NCI-H2196 (cell line): ENCODE results near the gene STX1B.

Experiments
- DNase-seq: peaks from one replicate; lab custom pipeline; 2025; ENCODE audit not compliant: unreplicated experiment; lab: John Stamatoyannopoulos, UW

STX1B gene

DNA sequence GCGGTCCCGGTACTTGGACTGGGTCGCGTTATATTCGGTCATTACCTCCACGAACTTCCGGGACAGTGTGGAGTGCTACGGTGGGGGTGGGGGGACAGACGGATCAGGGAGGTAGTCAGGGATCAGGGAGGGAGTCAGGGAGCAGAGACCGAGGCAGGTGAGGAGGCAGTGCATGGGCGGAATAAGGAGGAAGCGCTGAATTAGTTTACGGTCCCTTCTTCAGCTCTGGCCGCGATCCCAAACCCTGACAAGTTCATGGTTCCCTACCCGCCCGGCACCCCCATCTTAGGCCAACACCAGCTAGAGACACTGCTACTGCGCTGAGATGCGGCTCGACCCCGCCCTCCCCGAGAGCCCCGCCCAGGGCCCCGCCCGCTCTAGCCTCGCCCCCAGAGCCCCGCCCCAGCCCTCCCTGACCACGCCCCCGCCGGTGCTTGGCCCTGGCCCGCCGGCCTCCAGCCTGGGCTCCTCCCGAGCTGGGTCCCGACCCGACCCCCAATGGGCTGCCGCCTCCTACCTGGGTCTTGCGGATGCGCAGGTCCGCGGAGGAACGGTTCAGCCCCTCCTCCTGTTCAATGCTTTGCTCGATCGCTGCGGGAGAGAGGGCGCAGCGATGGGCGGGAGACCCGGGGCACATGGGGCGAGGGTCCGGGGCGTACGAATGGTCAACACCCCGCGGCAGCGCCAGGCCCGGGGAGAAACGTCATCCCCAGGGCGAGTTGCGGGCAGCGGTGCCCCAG lies 13.3 kb downstream of the STX1B start:
- peak; percentile 72 for DNase-seq

DNA sequence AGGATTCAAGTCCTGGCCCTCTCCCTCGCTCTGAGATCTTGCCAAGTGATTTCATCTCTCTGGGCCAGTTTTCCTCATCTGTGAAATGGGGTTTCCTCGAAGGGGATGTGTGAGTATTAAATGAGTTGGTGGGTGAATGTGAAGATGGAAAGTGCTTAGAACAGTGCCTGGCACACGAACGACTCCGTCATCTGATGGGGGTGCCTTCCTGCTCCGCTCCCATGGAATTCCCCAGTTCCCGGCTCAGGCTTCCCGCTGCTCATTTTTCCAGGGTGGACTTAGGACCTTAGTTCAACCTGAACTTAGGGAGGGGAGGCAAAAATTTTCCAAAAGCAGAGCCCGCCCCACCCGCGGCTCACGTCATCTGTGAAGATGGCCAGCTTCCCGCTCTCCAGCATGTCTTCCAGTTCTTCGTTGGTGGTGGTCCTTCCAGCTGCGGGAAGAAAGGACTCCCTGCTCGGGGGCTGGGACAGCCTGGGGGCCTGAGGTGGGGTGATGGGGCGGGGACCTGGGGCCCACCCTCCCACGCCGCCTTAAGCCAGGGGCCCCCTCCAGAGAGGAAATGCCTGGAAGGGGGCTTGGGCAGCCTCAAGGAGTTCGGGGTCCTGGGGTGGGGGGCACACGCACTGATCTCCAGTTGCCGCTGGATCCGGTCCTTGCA lies 14.0 kb downstream of the STX1B start:
- no peak for DNase-seq

DNA sequence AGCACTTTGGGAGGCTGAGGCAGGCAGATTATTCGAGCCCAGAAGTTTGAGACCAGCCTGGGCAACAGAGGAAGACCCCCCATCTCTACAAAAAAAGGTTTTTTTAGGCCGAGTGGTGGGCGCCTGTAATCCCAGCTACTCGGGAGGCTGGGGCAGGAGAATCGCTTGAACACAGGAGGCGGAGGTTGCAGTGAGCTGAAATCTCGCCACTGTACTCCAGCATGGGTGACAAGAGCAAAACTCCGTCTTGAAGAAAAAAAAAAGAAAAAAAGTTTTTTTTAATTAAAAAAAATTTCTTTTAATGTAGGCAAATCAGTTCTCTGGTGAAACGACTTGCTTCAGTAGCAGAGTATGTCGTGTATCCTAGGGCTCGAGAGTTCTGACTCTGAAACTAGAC lies 14.5 kb downstream of the STX1B start:
- DNase-seq: no peak

DNA sequence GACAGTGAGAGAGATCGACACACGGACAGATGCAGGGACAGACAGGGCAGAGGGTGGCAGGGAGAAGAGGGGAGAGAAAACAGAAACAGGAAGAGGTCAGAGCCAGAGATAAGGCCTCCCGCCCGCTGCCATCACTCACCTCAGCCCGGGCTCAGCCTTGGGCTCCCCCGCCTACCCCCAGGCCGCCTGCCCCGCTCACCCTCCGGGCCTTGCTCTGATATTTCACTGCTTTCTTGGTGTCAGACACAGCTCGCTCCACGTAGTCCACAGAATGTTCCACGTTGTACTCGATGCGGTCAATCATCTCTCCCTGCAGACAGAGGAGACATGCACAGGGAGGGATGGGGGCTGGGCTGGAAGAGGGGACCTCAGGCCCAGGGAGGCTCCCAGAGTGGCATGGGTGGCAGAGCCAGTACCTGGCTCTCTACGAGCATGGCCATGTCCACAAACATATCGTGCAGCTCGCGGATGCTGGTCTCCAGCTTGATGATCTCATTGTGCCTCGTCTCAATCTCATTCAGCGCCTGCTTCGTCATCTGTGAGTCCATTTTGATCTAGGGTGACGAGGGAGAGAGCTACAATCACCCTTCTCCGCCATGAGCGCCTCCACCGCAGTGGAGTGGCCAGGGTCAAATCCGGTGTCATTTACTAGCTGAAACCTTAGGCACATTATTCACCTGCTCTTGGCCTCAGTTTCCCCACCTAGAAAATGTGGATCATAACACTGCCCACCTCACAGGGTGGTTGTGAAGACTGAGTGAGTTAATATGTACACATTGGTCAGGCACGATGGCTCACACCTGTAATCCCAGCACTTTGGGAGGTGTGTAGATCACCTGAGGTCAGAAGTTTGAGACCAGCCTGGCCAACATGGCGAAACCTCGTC lies 17.3 kb downstream of the STX1B start:
- DNase-seq: no peak

DNA sequence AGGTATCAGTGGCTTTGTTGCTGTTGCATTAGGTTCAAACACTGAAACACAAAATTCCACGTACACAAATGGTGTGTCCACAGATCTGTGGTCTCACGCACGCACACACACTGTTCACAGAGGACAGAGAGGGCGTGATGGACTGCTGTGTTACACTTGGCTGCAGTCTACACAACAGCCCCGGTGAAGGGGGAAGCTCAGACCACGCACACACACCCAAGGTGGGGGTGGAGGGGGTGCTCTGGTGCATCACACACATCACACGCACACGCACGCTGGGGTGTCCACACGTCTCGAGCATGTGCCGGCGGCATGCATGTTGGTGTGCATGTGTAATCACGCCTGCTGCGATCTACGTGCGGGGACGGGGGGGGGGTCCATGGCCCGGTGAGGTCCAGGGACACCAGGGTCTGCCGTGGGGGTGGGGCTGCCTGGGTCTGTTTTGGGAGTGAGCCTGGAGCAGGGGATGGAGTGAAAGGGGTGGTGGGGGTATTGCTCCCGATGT lies 18.1 kb downstream of the STX1B start:
- DNase-seq: no peak

DNA sequence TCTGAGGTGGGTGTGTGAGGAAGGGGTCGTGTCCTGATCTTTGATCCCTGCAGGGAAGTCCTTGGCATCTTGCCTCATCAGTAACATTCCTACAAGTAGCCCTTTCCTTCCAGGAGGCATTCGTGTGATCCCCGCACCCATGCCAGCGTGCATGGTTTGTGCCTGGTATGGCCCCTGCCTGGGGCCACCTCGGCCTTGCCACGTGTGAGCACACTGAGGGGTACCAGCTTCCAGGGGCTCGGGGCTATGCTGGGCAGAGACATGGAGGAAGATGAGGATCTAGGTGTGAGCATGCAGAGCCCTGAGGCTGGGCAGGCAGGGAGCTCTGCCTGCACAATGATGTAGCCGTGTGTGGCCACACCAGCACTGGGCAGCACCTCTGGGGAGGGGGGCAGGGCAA lies 19.4 kb downstream of the STX1B start:
- DNase-seq: no peak

DNA sequence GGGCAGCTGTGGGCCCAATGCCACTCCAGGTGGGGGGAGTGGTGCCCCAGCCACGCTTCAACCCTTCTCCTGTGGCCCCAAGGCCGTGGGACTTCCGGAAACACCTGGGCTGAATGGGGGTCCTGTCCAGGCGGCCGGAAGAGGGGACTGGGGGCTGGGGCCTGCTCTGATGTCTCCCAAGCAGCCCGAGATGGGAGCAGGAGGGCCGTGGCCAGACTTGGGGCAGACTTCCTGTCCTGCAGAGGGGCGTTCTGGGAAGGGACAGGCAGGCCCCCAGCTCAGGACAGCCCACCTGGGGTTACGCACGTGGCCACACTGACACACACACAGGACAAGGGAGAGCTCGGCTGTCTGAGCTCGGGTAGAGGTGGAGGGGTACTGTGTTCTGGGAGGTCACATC lies 20.3 kb downstream of the STX1B start:
- no peak for DNase-seq

DNA sequence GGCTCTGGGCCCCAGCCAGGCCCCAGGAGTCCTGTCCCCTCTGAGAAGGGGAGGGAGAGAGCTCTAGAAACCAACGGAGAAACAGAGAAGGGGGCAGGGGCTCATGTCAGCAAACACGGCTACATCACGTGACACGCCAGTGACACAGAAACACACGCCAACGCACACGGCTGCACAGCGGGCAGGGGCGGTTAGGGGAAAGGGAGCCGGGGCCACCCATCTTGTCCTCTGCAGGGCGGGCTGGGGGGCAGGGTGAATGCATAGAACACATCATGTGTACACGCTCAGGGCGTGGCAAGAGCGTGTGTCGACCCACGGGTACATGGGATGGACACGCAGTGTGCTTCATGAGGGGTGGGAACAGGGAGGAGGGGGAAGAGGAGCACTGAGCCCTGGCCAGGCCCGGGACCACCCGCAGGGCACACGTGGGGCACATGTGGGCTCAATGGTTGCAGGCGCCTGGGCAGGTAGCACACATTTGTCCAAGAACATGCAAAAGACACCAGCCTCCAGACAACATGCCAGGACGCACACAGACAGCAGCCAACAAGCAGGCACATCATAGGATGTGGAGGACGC lies 20.9 kb downstream of the STX1B start:
- DNase-seq: no peak

DNA sequence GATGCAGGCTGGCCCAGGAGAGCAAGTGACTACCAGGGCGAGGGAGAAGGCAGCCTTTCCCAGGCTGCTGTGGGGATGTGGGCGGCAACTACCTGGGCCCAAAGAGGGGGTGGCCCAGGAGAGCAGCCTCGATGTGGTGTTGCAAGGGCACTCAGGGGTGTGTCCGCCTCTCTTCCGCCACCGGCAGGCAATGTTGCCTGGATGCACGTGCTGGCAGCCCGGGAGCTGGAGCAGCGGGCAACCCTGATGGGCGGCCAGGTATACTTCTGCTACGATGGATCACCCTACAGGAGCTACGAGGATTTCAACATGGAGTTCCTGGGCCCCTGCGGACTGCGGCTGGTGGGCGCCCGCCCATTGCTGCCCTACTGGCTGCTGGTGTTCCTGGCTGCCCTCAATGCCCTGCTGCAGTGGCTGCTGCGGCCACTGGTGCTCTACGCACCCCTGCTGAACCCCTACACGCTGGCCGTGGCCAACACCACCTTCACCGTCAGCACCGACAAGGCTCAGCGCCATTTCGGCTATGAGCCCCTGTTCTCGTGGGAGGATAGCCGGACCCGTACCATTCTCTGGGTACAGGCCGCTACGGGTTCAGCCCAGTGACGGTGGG lies 22.8 kb downstream of the STX1B start:
- DNase-seq: no peak

DNA sequence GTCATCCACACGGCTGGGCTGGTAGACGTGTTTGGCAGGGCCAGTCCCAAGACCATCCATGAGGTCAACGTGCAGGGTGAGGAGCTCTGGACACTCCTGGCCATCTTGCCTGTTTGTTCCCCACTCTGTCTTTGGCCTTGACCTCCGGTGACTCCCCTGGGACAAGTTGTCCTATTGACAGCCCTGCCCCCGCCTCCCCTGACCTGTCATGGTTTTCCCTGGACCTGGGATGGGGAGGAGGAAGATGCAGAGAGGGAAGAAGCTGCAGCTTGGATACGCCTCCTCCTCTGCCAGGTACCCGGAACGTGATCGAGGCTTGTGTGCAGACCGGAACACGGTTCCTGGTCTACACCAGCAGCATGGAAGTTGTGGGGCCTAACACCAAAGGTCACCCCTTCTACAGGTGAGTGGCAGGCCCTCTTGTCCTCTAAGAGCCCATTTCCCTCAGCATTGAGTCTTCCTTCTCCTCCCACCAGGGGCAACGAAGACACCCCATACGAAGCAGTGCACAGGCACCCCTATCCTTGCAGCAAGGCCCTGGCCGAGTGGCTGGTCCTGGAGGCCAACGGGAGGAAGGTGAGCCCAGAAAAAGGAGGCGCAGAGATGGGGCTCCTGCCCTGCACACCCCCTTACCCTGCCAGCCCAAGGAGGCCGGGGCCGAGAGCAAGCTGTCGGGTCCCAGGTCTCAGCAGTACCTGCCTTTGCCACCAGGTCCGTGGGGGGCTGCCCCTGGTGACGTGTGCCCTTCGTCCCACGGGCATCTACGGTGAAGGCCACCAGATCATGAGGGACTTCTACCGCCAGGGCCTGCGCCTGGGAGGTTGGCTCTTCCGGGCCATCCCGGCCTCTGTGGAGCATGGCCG lies 24.1 kb downstream of the STX1B start:
- DNase-seq: no peak

DNA sequence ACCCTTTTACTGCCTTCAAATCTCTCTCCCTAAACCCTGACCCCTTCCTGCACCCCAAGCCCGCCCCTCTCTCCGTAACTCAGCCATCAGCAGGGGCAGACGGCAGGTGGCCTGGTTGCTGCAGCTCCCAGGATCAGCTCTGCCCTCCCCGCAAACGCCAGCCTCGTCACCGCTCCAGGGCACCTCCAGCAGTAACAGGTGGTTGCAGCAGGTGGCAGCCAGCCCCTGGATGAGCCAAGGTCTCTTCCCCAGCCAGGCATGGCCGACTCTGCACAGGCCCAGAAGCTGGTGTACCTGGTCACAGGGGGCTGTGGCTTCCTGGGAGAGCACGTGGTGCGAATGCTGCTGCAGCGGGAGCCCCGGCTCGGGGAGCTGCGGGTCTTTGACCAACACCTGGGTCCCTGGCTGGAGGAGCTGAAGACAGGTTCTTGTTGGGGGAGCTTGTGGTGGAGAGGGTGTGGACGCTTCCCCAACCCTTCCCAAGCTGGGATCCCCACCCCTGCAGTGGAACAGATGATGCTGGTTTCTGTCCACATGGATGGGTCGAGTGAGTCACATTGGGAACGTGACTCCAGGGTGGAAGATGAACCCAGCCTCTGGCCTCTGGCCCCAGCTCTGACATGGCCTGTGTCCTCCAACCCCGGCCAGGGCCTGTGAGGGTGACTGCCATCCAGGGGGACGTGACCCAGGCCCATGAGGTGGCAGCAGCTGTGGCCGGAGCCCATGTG lies 24.9 kb downstream of the STX1B start:
- peak; percentile 86 for DNase-seq

DNA sequence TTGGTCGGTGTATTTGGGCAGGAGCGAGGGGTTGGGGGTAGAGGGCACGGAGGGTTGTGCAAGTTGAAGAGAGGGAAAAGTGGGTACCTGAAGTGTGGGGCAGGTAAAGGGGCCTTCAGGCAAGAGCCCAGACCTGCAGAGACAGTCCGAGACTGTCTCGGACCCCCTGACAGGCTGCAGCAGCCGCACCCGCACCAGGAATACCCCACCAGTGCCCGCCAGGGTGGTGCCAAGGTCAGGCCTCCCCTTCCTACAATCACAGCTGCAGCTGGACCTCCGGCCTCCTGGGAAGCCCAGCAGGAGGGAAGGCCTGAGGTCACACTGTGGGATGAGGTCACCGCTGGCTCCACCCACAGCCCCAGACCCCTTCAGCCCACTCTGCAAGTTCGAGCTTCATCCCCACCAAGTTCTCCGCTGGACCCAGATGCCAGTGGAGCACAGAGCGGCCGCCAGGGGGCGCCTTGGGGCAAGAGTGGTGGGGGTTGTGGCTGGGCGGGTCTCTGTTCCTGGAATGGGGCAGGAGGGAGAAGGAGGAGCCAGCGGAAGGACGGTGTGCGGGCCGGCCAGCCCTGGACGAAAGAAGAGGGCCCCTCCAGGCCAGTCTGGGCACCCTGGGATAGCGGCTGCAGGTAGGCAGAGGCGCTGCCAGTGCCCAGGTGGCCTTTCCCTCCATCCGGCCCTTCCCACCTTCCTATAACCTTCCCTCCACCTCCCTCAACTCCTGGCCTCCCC lies 25.6 kb downstream of the STX1B start, which contains the start of gene HSD3B7:
Gene HSD3B7 (plus strand): TSS at position 539 of the 732 bp plus-strand sequence. CDS start 452 bp downstream, outside the sequence.
- DNase-seq: peak; percentile 86

DNA sequence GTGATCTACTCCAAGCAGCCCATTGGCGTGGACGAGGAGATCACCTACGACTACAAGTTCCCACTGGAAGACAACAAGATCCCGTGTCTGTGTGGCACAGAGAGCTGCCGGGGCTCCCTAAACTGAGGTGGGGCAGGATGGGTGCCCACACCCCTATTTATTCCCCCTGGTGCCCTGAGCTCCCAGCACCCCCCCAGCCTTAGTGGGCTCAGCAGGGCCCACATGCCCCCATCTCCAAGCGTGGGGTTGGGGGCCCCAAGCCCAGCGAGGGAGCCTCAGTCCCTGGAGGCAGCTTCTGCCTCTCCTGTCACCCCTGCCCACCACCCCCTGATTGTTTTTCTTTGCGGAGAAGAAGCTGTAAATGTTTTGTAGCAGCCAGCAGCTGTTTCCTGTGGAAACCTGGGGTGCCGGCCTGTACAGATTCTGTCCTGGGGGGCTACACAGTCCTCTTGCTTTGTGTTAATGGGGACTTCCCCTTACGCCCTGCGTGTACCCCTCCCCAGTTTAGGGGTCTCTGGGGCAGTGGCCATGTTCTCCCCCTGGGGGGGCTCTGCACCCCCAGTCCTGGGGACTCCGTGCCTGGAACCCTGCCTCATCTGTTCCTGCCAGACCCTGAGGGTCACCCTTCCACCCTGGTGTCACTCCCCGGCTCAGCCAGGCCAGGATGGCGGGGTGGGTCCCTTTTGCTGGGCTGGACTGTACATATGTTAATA lies 26.4 kb downstream of the STX1B start:
- no peak for DNase-seq

DNA sequence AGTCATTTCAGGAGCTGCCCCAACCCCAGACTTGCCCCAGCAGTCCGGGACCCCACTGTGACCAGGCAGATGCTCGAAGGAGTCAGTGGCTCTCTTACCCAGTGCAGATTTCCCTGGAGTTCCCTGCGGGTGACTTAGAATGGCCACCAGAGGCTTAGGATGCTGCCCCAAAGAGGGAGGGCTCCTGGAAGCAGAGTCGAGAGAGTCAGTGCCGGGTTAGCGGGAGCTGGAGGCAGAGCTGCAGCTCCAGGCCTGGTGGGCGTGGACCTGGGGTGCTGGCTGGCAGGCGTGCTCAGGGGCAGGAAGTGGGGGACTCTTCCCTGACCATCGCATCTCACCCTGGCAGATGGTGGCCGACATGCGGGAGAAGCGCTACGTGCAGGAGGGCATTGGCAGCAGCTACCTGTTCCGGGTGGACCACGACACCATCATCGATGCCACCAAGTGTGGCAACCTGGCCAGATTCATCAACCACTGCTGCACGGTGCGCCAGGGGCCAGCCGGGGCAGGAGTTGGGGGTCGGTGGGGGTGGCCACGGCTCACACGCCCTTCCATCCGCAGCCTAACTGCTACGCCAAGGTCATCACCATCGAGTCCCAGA lies 27.0 kb downstream of the STX1B start:
- DNase-seq: no peak

DNA sequence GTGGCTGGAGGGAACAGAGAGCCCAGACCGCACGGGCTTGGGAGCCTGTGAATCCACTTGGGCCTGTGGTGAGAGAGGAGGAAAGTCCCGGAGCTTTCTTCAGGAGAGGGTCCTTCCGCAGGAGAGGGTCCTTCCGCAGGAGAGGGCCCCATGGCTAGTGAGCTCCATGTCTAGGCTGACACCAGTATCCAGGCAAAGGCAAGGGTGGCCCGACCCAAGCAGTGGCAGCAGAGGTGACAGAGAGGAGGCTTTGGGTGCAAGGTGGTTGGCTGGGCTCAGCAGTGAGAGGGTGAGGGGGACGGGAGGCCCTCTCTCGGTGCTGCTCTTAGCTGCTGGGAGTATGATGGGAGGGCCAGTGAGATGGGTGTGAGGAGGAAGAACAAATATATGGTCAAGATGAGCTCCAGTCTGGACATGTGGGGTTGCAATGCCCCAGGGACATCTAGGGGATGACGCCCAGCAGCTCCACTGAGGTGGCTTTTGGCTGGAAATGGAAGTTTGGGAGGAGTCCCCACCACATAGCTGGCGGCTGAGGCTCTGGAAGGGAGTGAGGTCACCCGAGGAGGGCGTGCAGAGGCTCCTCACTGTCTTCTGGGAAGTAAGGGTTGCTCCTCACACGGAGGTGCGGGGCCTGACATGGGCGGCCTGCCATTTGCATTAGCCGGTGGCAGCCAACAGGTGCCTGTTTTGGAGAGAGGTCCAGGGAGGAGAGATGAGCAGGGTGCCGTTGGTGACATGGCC lies 27.7 kb downstream of the STX1B start:
- DNase-seq: no peak

DNA sequence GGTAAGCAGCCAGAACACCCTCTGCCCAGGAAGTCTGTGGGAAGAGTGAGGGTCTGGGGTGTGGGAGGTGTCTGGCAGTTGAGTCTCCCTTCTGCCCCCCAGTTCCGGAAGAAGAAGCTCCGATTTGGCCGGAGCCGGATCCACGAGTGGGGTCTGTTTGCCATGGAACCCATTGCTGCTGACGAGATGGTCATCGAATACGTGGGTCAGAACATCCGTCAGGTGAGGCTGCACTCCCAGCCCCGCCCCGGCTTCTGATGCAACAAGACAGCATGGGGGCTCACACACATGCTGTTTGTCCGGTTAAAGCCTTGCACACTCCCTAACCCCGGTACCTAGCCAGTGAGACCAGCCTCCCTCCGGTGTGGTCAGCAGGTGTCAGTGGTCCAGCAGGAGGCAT lies 29.5 kb downstream of the STX1B start:
- DNase-seq: no peak

DNA sequence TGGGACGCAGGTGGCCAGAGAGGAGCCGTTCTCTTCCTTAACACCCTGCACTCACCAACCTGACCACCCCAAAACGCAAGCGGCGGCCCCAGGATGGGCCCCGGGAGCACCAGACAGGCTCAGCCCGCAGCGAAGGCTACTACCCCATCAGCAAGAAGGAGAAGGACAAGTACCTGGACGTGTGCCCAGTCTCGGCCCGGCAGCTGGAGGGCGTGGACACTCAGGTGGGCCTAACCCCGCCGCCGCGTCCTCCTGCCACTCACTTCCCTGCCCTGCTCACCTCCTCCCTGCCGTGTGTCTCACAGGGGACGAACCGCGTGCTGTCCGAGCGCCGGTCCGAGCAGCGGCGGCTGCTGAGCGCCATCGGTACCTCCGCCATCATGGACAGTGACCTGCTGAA lies 30.0 kb downstream of the STX1B start:
- no peak for DNase-seq
